Stomach (tissue), 4 donors: ENCODE measurements around the gene POMT2.

ENCODE experiments used
- EP300 ChIP-seq: sonication (generic); formaldehyde crosslinking; IDR thresholded peaks from one replicate; pipeline ENCODE4 v1.6.1; 2017; ENCODE audit warnings: antibody characterized with exemption
- POLR2A ChIP-seq, 4 donors: fragments of 450-650 bp; IDR thresholded peaks; one replicate each; pipeline ENCODE4 v1.6.1; 2016; ENCODE audit warnings: antibody characterized with exemption in 4 of 4, control low read depth in 2 of 4, mild to moderate bottlenecking in 1 of 4, moderate library complexity in 1 of 4
- POLR2AphosphoS5 ChIP-seq, 3 donors: sonication (generic); formaldehyde crosslinking; IDR thresholded peaks; one replicate each; pipeline ENCODE4 v1.6.1; 2016; ENCODE audit warnings: antibody characterized with exemption in 3 of 3
- TF ChIP-seq, protein P1 (sequence below), 7 experiments: fragments of 450-650 bp in 4 of 7; fragments of 200-600 bp in 3 of 7; sonication (generic) in 3 of 7; IDR thresholded peaks; one replicate each; pipeline ENCODE4 v1.5.1; 2016 to 2019; ENCODE audit warnings: antibody characterized with exemption in 7 of 7, control low read depth in 2 of 7, mild to moderate bottlenecking in 1 of 7

DNA sequence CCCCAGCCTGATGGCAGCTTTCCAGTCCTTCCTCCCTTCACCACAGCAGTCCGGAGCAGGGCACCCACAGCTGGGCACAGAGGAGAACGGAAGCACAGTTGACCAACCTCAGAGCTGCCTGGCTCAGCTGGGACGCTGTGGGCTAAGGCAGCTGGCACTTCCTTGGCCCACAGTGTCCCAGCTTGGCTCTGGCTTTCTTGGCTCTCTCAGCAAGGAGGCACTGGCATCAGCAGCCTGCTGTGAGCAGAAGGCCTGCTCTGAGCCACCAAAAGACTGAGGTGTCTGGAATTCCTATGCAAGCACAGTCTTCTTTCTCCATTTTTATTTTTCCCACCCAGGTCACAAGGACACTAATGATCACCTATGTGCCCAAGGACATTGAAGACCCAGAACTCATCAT, 82.3 kb downstream of the POMT2 start:
- TF ChIP-seq, protein P1, sequence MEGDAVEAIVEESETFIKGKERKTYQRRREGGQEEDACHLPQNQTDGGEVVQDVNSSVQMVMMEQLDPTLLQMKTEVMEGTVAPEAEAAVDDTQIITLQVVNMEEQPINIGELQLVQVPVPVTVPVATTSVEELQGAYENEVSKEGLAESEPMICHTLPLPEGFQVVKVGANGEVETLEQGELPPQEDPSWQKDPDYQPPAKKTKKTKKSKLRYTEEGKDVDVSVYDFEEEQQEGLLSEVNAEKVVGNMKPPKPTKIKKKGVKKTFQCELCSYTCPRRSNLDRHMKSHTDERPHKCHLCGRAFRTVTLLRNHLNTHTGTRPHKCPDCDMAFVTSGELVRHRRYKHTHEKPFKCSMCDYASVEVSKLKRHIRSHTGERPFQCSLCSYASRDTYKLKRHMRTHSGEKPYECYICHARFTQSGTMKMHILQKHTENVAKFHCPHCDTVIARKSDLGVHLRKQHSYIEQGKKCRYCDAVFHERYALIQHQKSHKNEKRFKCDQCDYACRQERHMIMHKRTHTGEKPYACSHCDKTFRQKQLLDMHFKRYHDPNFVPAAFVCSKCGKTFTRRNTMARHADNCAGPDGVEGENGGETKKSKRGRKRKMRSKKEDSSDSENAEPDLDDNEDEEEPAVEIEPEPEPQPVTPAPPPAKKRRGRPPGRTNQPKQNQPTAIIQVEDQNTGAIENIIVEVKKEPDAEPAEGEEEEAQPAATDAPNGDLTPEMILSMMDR (IDR thresholded peaks at IDR 0.05) = no peak
- TF ChIP-seq POLR2A (IDR thresholded peaks at IDR 0.05) (no peak), POLR2AphosphoS5 (IDR thresholded peaks at IDR 0.05) (no peak), EP300 (no peak)
